Hippocampal formation (tissue), 2 donors: ENCODE results near the gene WDR1.

Experiments used
- DNase-seq, 2 donors: peaks; one replicate each; lab custom pipeline; 2025; lab: John Stamatoyannopoulos, UW

WDR1 gene, protein sequence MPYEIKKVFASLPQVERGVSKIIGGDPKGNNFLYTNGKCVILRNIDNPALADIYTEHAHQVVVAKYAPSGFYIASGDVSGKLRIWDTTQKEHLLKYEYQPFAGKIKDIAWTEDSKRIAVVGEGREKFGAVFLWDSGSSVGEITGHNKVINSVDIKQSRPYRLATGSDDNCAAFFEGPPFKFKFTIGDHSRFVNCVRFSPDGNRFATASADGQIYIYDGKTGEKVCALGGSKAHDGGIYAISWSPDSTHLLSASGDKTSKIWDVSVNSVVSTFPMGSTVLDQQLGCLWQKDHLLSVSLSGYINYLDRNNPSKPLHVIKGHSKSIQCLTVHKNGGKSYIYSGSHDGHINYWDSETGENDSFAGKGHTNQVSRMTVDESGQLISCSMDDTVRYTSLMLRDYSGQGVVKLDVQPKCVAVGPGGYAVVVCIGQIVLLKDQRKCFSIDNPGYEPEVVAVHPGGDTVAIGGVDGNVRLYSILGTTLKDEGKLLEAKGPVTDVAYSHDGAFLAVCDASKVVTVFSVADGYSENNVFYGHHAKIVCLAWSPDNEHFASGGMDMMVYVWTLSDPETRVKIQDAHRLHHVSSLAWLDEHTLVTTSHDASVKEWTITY

DNA sequence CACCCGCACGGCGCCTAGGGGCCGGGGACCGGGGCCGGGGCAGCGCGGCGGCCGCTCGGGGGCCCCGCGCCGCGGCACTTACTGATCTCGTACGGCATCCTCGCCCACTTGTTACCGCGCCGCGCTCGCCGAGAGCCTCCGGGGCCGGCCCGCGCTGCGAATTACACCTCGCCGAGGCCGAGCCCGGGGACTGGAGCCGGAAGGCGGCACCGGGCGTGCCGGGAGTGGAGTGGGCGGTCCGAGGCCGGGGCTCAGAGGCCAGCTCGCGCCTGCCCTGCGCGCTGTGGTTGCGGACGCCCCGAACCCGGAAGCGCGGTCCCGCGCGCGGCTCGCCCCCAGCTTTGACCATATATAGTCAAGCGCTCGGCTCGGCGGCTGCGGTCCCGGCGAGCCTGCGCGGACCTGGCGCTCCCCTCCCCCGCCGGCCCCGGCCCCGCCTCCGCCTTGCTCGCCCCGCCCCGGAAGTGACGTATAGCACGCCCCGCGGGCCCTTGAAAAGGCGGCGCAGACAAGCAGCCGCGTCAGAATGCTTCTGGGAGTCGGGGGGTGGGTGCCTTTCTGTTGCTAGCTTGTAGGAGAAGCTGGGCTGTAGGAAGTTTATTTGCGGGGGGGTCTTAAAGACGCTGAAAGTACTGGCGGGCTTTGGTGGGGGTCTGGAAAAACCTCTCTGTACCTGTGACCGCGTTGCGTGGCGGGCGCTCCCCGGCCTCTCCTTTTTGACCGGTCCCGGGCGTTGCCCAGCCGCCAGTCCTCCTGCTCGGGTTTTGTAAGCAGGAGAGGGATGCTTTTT lies at the start of gene WDR1:
WDR1 (minus strand) TSS at position 231 of the 790 bp plus-strand sequence; CDS start at position 98, 133 bp downstream.
- peak; percentile 88 to 93 for DNase-seq

DNA sequence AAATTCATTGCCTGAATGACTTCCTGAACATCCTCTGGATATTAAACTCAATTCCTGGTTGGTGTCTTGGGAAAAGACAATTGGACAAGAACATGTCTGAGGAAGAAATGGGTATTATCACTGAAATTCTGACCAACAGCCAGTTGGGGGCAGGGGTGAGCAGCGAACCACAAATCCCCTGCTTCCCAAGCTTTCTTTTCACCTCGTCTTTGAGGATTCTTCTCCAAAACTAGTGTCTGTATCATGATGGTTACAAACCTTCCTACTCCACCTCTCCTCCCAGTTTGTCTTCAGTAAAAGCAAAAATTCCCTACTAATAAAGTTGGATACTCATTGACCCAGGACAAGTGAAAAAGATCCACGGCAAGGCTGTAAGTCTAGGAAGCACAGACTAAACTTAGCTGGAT lies 48.3 kb upstream of the WDR1 start:
- peak; percentile 6 to 25 for DNase-seq

DNA sequence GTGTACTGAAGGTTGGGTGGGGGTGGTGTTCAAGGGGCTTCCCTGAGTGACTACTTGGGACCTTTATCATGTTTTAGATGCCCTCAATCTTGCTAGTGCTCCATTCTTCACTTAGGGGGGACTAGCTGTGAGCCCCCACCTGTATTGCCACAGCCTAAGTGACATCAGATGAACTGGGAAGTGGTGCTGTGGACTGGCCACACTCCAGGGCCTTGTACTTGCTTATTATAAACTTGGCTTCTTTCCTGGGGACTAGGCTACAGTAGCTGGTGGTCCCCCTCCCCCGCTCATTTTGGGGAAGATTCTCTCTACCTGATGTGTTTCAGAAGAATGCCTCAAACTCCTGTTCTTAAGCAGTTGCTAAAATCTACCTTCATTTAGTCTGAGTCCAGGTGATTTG lies 46.7 kb upstream of the WDR1 start:
- no peak for DNase-seq

DNA sequence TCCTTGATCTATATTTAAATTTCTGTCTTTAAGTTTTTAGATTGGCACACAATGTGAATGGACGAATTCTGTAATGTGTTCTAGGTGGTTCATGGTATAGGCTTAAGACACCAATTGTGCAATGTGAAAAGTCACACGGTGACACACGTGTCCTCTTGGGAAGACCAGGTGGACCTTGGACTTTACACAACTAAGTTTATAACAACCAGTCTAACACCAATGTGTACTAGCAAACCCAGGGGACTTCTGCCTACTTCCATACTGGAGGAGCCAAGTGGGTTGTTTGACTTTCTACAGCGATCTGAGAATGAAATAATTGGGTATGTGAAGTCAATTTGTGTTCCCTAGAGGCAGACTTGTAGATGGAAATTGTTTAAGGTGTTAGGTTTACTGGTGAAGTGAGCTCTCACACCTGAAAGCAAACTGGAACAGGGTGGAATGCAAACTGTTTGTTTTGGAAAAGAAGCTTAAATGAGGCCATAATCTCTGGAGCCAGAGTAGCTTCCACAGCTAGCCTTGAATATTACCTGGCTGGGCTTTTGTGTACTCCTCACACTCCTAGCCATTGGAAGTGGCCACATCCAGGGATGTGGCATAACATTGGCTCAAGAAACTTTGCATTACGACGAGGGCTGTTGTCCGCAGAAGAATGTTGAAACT lies 45.9 kb upstream of the WDR1 start:
- DNase-seq: no peak

DNA sequence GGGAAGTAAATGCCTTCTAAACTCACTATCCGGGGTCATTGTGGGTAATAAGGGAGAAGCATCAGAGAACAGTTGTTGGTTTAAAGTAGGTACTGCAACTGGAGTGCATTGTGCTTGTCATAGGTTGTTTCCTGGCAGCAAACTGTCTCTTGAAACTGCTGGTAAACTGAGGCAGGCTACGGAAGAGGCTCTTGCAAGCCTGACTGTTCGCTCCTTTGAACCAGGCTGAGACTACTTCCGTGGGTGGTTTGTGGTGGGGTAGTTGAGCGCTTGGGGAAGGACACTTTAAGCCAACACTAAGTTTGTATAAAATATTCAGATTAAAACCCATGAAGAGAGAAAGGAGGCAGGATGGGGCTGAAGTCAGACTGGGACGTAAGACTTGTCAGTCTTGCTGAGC lies 45.2 kb upstream of the WDR1 start:
- DNase-seq: no peak

DNA sequence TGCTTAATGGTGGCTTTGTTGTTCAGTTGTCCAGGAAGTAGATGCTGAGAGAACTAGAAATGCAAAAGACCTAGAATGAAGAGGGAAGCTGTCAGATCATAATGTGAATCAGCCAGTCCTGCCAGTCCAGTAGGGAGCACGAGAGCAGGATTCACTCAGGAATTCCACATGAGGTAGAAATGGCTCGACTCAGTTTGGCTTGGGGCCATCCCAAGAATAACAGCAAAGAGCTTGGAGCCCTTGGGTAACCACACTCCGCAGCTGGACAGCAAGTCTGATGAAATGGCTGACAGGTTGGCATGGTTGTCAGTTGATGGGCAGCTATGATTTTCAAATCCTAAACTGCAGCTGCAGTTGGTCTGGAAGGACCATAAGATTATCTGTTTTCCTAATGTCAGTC lies 44.5 kb upstream of the WDR1 start:
- no peak for DNase-seq

DNA sequence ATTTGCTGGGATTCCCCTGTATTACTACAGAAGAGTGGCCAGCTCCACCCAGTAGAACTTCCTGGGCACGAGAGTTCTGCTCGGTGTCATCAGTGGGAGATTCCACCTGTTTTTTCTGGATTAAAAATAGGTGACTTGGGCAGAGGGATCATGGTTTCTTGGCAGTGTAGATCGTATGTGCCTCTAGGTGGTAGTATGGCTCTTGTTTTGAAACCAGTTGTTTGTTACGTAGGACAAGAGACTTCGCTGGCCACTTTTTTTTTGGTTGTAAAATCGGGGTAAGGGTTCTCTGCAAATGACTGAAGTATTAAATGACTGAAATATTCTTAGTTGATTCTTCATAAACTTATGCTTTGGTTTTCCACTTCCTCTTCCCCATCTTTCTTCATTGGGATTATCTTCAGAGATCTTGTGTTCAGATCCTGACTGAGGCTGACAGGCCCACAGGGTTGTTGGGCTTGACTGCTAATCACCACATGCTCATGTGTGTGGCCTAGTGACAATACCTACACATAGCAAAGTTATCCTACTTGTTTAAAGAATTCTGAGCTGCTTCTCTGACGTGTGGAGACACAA lies 43.8 kb upstream of the WDR1 start:
- peak in 1 of 2 donors; percentile 12 for DNase-seq

DNA sequence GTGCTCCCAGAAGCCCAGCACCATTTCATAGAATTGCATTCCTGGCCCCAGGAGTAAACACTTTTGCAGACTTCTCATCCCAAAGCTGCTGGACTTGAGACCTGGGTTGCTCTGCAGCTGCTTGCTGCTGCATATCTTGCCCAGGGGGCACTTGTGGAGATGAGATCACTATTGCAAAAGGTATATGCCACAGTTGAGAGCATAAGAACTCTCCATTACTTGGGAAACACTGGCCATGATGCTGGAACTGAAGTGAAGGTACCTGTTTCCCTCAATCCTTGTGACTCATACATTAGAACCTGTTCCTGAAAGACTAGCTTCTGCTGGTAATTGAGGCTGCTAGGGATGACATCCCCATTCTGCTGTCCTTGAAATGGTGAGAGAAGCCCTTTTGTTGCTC lies 43.1 kb upstream of the WDR1 start:
- no peak for DNase-seq

DNA sequence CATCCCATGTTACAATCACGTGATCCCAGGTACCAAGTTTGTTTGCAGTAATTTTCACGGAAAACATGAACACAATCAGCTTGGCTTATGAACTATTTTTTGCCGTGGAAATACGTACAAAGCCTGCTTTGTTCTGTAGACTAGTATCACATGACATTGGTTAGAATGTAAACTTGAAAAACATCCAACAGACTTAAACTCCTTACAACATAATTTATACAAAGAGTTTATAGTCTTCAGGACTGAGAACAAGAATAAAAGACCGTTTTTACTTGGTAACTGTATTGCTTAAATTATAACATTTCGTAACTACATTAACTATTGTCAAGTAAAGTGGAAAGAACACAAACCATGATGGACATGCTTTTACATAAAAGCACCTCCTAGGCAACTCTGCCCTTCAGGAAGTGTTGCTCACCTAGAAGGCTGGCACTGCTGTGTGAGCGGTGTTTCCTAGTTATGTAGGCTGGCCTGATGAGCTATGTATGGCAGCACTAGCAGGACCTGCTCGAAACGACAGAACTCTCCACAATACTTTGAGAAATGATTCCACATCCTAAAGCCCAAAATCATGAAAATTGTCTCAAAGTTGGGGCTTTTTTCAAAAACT lies 41.8 kb upstream of the WDR1 start:
- DNase-seq: no peak

DNA sequence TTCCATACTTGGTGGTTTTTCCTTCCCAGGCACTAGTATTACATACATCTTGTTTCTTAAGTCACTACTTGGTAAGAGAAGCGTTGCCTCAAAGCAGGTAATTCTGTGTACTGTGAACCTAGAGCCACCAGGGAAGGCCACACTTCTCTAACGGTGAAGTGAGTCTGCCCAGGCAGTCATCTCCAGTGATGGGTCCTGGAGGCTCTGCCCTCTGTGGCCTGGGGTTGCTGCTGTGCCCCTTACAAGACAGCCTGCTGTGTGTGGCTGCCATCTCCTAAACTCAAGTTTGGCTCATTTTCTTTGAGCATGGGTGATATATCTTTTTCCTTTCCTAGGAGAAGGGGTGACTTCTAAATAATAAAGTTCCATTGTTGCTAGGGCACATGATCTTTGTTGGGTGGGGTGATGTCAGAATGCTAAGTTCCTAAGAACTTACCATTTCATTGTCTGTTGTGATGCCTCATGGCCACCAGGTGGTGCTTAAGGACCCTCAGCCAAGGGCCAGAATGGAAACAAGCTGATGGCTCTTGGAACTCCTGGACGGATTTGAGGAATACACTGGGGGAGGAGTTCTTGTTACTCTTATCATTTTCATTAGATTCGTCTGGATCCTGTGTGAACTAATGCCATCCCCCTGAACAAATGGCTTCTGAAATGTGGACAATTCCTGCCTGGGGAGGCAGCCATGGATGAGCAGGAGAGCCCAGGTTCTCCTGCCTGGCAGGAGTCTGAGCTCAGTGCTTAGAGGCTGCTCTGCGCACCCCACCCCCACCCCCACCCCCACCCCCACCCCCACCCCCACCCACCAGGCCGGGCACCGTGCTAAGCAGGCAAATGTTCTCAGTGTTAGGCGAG lies 41.1 kb upstream of the WDR1 start:
- DNase-seq: peak; percentile 23 to 48

DNA sequence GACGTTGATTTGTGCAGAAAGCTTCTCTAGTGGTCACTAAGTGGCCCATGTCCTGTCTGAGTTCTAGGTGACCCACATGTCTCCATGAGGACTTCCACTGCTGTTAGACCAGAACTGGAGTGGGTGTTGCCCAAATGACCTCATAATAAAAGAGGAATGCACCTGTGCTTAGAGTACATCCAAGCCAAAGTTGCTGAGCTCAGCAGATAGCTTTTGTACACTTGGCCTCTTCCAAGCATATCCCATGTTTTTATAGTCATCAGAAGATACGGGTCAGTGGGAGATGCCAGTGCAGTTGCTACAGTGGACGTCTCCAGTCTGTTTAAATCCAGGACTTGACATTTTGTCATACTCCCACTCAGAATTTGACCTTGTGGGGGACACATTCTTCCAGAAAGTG lies 37.6 kb upstream of the WDR1 start:
- DNase-seq: no peak

DNA sequence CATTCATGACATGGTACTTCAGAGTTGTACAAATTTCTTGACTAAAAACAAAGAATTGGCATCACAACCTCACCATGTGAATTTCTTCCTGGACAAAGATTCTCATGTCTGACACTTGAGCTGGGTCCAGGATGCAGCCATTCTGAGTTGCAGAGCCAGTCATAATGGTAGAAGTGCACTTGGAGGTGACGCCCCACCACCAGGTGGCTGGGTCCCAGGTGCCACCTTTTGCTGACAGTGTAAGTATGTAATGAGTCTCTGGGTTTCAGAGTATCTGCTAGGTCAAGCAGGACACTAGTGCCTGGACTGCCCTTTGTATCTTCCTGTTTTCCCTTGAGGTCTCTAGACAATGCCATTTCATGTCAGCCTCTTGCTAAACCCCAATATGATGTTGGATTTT lies 36.6 kb upstream of the WDR1 start:
- no peak for DNase-seq

DNA sequence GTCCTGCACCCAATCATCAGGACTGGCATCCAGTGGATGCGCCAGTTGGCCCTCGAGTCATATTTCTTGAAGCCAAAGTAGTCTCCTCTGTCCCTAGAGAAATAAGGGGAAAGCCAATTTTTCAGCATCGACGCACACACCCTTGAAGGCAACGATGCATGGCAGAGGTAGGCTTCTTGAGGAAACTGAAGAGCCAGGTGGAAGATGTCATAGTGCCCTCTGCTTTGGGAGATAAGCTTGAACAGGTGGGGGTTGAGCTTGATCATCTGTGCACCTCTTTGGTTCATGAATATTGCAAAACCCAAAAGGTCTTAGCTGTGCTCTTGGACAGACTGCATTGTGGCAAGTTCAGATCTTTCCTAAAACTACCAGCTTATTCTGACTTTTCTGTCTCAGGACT lies 34.6 kb upstream of the WDR1 start:
- DNase-seq: no peak

DNA sequence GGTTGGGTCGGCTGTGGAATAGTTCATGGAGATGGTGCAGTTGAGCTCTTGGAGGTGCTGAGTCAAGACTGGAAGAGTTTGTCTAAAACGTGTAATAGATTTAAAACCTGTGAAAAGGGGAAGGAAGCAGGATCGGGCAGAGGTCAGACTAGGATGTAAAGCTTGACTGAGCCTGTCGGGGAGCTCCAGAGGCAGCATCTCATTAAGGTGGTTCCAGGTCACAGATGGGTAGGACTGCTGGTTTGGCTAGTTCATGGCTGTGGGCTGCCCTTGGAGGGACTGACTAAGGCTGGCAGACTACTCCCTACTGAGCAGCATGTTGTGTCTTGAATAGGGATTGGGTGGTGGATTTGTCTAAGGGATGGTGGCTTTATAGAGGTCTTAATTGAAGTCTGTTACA lies 28.4 kb upstream of the WDR1 start:
- DNase-seq: no peak

DNA sequence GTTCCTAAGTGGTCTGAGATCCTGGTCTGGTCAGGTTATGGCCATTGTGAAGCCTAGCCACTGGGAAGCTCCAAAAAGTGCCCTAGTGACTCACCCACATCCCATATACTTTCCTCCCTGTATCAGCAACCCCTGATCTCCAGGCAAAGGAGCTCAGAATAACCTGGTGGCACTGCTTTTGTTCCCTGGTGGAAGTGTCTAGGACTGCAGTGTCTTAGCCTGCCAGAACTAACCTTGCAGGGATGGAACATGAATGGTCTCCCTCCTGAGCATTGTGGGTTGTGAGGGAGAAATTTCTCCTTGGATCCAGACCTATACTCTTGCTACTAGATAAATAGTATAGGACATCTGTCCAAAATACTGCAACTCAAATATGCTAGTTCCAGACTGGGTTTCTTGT lies 27.9 kb upstream of the WDR1 start:
- no peak for DNase-seq

DNA sequence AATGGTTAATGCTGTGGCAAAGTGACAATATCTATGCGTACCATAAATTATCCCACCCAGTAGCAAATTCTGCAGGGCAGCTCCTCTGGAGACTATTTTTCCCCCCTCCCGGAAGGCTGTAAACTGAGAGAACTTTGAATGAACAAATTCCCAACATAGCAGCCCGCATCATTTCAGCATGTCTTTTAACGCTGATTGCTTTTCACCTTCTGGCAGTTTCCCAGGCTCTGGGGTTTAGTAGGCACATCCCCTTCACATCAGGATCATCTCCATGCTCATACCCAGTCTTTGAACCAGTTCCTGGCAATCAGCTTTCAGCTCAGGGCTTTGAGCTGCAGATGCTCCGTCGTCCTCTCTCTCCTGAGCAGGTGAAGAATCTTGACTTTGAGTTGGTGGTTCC lies 26.6 kb upstream of the WDR1 start:
- no peak for DNase-seq

DNA sequence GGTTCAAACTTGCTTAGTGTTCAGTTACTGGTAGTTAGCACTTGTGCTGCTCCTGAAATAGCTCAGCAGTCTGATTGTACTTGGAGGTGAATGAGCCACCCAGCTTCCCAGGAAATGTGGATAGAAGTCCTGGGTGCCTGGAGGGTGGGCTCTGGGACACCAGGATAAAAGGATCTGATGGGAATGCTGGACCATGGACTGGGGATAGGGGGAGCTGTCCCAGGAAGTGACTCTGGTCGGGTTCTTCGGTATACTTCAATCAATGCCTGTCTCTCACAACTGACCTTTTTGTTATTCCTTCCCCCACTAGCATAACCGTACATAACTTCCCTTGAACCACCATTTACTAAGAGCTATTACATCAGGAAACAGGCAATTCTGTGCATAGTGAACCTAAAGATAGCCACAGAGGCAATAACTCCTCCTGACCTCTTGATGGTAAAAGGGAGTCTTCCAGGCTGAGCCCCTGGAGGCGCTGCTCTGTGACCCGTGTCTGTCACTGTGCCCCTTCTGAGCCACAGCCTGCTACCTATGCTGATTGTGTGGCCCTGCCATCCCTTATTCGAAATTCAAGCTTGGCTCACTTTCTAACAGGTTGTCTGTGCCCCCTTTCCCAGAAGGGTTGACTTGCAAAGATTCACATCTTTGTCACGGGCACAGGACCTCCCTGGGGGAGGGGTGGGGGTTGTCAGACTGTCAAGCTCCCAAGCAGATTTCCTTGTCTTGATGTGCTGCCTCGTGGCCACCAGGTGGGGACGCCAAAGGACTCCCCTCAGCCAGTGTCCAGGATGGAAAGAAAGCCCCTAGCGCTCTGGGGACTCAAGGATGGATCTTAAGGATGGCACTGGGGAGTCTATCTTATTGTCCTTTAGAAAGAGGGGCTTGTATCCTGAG lies 24.5 kb upstream of the WDR1 start:
- DNase-seq: no peak

DNA sequence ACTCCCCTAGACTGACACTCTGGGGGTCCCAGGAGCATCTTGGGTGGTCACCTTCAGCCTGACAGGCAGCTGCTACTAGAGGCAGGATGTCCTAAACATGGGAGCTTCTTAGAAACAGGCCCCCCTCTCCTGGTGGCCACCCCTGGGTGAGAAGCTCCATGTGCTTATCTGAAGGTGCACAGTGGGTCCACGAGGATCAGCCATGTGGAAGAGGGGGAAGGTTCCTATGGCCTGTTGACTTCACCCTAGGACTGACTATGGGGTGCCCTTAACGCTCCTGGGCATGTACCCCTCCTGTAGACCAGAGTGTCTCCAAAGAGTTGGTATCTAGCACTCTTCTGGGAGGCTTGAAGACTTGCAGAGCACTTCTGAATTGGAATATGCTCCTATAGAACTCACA lies 22.9 kb upstream of the WDR1 start:
- no peak for DNase-seq

DNA sequence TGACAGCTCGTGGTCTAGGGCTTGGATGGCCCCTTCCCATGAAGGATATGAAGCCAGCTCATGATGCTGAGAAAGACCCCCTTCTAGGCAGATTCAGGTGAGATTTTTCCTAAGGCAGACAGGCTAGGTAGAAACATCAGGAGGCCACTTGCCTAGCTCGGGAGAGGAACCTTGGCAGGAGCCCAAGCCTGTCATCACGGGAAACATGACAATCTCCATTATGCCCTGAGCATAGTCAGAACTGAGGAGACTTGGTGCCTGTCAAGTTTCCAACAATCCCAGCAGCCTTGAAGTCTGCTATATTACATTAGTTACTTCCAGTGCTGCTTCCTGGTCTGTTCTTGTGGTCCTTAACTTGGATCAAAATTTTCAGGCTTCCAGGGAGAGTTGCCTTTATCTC lies 18.7 kb upstream of the WDR1 start:
- DNase-seq: no peak

DNA sequence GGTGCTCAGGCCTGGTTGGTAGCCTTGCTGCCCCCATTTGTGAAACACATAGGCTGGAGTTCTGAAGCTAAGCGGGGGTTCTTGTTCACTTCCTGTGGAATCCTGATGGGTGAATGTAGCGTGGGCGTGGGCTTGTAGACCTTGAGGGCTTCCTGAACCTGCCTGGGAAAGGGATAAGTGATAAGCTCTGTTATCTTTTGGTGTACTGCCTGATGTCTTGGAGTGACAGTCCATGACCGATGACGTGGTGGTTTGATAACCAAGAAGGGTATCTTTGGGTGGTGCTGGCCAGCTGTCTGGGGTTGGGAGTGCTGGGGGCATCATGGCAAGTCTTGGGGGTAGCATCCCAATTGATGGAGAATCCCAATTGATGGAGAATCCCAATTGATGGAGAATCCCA lies 17.5 kb upstream of the WDR1 start:
- DNase-seq: no peak
